TTC549 (cell line): ENCODE results near the gene DNPEP.
"Not testable (repeated sequence)": the region's sequence is repeated elsewhere in the genome, so short reads cannot be mapped to it uniquely, and the experiment has no call there.

Experiments
- FAIRE-seq: peaks from 2 replicates; lab custom pipeline; 2012; peaks lifted over from hg19 to GRCh38; lab: Jason Lieb, UNC

Gene DNPEP

DNA sequence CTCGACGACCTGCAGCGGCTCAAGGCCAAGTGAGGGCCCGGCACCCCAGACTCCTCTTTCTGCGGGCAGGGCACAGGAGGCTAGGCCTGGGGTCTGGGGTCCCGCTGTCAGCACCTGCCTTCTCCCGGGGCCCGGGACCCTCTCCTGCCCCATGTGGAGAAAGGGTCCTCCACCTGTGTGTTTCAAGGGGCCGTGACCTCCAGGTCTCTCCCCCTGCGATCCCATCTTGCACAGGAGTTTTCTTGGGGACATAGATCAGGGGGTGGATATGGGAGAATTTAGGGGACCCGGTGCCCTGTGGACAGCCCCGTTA is 31.3 kb upstream of the DNPEP start:
- no peak for FAIRE-seq

DNA sequence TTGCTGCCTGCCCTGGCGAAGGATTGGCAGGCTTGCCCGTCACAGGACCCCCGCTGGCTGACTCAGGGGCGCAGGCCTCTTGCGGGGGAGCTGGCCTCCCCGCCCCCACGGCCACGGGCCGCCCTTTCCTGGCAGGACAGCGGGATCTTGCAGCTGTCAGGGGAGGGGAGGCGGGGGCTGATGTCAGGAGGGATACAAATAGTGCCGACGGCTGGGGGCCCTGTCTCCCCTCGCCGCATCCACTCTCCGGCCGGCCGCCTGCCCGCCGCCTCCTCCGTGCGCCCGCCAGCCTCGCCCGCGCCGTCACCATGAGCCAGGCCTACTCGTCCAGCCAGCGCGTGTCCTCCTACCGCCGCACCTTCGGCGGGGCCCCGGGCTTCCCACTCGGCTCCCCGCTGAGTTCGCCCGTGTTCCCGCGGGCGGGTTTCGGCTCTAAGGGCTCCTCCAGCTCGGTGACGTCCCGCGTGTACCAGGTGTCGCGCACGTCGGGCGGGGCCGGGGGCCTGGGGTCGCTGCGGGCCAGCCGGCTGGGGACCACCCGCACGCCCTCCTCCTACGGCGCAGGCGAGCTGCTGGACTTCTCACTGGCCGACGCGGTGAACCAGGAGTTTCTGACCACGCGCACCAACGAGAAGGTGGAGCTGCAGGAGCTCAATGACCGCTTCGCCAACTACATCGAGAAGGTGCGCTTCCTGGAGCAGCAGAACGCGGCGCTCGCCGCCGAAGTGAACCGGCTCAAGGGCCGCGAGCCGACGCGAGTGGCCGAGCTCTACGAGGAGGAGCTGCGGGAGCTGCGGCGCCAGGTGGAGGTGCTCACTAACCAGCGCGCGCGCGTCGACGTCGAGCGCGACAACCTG is 30.7 kb upstream of the DNPEP start, which contains the start of gene DES:
TSS of gene DES (plus strand) at position 223 of the 857 bp plus-strand sequence. CDS start at position 309, 86 bp downstream.
- FAIRE-seq, result no peak

DNA sequence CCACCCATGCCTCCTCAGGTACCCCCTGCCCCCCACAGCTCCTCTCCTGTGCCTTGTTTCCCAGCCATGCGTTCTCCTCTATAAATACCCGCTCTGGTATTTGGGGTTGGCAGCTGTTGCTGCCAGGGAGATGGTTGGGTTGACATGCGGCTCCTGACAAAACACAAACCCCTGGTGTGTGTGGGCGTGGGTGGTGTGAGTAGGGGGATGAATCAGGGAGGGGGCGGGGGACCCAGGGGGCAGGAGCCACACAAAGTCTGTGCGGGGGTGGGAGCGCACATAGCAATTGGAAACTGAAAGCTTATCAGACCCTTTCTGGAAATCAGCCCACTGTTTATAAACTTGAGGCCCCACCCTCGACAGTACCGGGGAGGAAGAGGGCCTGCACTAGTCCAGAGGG is 29.7 kb upstream of the DNPEP start:
- FAIRE-seq, result no peak

DNA sequence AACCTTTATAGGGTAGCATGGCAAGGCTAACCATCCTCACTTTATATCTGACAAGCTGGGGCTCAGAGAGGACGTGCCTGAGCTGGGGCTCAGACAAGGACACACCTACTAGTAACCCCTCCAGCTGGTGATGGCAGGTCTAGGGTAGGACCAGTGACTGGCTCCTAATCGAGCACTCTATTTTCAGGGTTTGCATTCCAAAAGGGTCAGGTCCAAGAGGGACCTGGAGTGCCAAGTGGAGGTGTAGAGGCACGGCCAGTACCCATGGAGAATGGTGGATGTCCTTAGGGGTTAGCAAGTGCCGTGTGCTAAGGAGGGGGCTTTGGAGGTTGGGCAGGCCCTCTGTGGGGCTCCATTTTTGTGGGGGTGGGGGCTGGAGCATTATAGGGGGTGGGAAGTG is 29.2 kb upstream of the DNPEP start:
- no peak for FAIRE-seq

DNA sequence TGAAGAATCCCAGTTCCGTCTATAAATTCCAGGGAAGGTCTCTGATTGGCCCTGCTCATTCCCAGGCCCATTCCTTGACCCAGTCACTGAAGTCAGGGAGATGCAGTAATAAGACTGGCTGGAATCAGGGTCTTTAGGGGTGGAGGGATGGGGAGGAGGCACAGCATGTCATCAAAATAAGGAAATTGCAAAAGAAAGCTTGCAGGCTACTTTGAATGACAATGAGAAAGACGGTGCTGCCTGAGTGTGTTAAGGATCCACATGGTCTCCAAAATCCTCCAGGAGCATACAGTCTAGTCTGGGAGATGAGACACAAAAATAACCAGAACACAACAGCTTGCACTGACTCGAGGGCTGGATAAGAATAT is 28.5 kb upstream of the DNPEP start:
- FAIRE-seq, result no peak

DNA sequence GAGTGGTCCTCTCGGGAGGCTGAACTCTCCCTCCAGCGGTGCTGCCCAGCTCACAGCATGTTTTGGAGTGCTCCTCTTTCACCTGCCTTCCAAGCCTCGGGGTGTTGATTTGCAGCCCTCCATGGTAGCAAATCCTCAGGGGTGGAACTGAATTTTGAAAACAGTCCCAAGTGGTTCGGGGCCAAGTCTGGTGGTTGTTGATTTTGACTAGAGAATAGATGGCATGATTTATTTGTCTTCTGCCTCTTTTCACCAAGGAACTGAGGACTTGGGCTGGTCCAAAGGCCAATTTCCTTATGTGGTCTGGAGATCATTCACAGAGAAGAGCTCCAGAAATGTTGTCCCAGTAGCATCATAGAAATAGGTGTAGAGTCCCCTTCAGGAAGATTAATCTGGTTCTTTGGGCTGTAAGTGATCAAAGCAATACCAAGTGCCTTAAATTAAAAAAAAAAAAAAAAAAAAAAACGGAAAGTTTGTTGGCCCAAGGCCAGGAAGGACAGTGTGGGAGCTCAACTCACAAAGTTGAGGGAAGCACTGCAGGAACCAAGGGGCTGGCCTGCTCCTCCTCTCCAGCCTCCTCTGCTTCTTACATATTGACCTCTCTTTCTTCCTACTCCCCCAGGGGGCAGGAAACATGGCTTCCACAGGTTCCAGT is 28.0 kb upstream of the DNPEP start:
- no peak for FAIRE-seq

DNA sequence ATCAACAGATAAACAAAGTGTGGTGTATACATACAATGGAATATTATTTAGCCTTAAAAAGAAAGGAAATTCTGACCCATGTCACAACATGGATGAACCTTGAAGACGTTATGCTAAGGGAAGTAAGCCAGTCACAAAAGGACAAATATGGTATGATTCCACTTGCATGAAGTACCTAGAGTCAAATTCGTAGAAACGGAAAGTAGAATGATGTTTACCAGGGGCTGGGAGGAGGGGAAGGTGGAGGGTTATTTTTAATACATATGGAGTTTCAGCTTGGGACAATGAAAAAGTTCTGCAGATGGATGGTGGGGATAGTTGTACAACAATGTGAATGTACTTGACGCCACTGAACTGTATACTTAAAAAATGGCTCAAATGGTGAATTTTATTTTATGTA is 27.1 kb upstream of the DNPEP start:
- FAIRE-seq, result no peak

DNA sequence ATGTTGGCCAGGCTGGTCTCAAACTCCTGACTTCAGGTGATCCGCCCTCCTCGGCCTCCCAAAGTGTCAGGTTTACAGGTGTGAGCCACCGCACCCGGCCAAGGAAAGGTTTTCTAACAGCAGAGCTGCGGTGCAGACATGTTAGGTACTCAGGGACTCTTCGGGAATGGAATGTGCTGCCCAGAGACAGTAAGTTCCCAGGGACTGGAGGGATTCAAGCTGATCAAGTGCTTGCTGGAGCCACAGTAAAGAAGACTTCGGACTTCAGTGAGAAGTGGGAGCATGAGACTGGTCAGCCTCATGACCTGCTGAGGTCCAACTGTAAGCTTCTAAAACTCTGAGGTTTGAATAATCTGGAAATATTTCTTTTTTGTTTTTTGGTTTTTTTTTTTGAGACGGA is 22.7 kb upstream of the DNPEP start:
- FAIRE-seq, result no peak

DNA sequence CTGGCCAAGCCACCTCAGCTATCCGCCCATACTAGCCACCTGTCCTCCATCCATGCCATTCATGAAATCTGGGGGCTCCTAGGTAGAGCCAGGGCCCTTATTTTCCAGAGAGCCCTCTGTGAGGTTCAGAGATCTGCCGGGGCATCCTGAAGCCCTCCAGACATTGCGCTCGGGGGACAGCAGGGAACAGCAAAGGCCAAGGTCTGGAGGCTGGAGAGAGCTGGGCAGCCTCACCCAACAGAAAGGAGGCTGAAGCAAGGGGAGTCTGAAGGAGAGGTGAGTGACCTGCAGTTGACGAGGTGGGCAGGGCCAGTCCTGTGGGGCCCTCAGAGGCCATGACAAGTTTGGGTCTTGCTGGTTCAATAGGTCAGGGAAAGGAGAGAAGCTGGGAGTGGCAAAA is 21.9 kb upstream of the DNPEP start:
- no peak for FAIRE-seq

DNA sequence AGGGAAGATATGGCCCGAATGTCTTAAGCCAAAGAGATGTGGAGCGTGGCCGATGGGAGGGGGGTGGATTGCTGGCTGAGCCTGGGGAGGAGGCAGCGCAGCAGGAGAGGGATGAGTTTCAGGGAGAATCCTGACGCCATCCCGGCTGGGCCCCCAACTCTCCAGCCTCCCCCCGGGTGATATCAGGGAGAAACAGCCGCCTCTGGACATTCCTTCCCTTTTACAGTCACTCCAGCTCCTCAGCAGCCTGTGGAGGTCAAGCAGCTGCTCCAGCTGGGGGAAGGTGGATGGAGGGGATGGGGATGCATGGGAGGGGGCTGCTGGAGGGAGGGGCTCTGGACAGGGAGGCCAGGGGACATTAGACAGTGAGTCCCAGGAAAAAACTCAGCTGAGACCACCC is 20.9 kb upstream of the DNPEP start:
- no peak for FAIRE-seq

DNA sequence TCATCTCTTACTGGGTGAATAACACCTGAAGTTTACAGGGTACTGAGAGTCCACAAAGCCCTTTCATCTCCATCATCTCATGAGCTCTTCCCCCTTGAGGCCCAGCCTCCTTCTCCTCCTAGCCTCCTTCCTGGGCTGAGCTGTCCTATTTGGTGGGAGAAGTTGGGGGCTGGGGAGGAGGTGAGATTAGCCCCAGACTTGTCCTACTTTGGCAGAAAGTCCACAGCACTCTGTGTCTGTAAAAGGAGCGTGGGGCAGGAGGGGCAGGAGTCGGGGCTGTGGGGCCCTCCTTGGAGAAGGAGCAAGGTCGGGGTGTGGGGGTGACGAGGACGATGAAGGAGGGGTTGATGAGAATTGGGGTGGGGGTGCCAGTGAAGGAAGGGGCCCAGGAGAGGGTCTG is 20.5 kb upstream of the DNPEP start:
- no peak for FAIRE-seq

DNA sequence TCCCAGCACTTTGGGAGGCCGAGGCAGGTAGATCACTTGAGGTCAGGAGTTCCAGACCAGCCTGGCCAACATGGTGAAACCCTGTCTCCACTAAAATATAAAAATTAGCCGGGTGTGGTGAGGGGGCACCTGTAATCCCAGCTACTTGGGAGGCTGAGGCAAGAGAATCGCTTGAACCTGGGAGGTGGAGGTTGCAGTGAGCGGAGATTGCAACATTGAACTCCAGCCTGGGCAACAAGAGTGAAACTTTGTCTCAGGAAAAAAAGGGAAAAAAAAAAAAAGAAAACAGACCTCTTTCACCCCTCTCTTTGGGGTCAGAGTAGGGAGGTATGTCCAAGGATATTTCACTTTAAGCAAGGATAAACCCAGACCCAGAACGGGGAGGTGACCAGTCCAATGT is 19.6 kb upstream of the DNPEP start:
- not testable (repeated sequence) for FAIRE-seq

DNA sequence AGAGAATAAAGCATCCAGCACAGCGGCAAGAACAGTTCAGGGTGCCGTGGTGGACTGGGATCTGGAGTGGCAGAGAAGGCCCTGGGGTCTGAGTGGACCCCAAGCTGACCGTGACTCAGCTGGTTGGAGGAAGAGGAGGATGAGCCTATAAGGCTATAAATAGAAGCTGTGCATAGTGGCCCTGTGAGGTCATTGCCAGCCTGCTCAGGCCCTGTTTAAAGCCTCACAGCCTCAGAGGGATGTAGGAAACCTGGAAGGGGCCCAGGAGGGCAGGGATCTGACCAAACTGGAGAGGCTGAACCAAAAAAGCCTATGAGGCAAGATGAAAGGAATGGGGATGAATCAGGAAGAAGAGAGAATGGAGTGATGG is 19.1 kb upstream of the DNPEP start:
- FAIRE-seq, result no peak

DNA sequence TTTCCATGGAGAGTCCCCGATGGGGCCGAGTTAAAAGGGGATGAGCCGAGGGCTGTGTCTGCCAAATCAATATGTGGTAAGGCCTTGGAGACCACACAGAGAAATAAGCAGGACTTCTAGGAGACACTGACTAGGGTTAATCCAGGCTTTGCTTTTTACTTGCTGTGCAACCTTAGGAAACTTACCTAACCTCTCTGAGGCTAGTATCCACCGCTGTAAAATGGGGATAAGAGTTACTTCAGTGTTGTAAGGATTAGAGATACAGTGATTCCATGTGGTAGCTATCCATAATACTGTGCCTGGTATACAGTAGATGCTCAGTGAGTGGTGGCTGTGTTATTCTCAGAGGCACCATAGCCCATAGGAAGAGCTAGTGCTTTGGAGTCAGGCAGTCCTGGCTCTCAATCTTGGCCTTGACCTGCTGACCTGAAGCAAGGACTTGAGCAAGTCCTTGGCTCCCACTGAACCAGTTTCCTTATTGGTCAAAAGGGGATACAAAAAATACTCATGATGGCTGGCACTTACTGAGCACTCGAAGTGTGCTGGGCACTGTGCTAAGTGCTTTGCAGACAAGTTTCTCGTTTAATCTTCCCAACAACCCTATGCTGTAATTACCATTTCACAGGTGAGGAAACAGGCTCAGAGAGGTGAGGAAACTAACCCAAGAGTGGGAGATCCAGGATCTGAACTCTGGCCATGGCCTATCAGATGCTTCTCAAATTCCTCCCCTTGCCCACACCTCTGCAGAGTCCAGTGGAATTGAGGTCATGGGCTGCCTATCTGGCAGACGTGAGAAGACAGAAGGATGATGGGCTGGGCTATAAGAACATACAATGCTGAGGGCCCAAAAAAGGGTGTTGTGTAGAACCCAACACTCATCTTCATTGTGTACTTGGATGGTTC is 18.5 kb upstream of the DNPEP start:
- FAIRE-seq, result no peak

DNA sequence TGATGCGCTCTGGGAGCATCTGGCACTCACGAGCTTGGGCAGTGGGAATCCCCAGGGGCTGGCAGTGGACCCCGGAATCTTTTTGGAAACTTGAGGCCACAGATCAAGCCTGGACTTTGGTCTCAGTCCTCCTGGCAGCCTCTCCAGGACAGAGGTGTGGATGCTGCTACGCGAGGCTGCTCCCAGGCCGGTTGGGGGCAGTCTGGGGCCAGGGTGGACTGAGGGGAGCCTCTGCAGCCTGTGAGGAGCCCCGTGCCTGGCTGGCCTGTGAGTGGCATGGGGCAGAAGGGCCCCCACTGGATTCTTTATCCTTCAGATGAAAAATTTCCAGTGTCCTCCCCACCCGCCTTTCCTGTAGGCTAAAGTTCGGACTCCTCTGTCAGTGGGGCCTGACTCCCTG is 17.7 kb upstream of the DNPEP start:
- FAIRE-seq, result no peak

DNA sequence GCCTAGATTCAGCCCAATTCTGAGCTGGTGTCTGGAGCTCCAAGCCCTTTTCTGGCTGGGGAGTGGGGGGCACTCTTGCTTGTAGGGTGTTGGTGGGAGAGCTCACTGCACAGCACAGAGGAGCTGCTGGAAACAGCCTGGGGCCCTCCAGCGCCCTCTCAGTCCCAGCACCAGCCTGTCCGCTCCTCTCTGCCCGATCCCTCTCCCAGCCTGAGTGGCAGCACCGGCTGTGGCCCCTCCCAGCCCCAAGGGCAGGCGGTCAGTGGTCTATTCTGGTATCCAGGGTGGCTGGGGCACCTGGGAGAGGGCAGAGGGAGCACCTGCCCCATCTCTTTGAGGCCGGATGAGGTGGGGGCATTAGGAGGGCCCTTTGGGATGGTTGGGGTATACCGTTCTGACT is 17.2 kb upstream of the DNPEP start:
- FAIRE-seq, result no peak

DNA sequence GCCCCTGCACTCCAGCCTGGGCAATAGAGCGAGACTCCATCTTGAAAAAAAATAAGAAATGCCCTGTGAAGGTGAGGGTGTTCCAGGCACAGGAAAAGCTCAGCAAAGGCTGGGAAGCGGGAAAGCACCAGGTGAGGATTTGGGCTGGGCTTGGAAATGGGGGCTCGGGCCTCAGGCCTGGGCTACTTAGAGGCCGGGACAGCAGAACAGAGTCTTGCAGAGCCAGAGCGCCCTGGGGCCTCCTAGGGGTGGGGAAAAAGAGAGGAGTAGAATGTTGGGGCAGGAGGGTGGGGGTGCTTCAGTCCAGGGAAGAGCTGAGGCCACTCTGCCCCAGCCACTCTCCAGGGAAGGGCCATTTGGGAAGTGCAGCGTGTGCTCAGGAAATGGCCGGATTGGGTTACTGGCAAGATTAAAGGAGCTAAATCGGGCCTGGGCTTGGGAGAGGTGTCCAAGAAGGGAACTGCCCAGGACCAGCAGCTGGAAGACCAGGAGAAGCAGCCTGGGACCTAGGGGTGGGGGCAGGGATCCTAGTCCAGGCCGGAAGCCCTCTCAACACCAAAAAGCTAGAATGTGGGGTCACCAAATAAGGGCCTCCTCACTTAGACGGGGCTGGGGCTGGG is 16.7 kb upstream of the DNPEP start:
- no peak for FAIRE-seq

DNA sequence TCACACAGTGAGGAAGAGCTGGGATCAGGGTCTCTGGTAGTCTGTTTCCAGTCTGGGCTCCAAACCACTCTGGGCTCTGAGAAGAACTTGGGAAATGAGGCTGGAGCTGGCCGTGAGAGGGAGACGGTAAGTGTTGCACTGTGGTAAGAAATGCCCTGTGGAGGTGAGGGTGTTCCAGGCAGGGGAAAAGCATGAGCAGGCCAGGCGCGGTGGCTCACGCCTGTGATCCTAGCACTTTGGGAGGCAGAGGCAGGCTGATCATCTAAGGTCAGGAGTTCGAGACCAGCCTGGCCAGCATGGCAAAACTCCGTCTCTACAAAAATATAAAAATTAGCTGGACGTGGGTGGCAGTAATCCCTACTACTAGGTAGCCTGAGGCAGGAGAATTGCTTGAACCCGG is 16.1 kb upstream of the DNPEP start:
- FAIRE-seq, result no peak

DNA sequence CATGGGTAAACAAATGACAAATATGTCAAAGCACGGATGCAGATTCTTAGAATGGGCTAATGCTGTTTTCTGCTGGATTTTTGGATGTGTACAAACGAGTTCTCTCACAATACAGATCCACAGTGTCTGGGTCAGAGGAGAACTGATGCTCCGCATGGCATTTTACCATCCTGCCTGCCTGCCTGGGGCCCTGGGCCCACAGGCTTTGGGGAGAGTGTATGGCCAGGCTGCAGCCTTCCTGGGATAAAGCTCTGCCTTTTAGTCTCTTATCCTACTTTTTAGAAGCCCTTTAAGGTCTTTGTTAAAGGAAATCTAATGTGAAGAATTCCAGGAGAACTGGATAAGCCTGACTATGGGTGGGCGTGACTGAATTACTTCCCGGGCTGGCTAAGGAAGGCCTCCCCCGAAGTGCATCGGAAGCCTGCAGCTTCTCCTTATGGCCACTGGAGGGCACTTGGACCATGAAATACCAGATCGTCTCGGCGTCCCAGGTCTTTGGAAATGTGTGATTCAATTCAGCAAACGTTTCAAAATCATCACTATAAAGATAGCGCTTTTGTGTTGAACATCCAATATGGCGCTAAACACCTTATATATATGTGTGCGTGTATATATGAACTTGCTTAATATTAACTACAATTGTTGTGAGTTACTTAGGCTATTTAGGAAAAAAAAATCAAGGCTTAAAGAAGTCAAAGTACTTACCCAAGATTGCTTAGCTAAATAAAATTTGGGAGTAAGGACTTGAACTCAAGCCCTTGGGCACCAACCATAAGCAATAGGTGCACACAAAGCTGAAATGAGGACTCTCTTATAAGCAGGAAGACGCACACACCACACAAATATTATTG is 15.2 kb upstream of the DNPEP start:
- peak; percentile 88 for FAIRE-seq

DNA sequence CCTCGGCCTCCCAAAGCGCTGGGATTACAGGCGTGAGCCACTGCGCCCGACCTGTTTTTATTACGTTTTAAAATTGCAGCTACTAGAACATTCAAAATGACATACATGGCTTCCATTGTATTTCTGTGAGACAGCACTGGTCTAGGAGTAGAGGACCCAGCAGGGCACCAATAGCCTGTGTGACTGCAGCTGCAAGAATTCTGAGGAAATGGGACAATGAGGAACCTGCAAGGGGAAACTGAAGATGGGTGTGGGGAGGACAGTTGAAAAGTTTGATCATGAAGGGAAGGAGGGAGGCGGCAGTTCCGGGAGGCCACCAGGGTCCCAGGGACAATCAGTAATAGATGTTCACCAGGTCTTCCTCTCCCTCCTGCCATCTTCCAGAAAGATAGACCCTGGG is 13.9 kb upstream of the DNPEP start:
- no peak for FAIRE-seq

DNA sequence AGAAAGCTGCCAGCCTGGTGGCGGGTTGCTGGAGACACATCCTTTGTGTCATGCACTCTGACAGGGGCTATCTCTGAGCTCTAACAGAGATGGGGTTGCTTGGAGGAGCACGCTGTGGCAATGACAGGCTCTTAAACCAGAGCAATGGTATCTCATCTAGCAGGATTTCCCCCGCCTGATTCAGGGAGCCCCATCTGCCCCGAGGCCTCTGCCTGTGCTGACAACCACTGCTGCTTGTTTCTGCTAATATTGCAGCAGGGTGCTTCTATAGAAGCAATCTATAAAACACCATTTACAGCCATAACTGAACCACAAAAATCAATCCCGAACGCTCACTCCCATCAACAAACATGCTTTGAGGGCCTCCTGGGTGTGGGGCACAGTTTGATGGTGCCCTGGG is 12.8 kb upstream of the DNPEP start:
- FAIRE-seq, result no peak
